ENCODE data around the gene PCBP4.

The PCBP4 gene

DNA sequence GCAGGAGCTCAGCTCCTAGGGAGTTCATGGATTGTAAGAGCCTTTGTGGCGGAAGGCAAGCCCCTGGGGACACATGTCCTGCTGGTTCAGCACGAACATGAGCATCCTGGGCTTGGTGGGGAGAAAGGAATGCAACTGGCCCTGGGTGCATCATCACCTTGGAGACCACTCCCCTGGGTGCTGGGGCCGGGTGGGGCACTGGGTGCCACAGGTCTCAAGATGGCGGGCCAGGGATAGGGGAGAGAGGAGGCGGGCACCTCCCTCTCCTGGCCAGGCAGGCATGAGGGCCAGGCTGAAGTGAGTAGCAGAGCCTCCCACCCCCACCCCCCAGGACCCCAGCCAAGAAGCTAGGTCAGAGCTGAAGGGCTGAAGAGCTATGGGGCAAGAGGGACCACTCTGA, 768 bp downstream of the PCBP4 start:
- in situ Hi-C loops (cut with MboI; ENCODE audit: low sequenced_read_pairs, unreplicated experiment), result no loop called here
- TF ChIP-seq, protein P1, sequence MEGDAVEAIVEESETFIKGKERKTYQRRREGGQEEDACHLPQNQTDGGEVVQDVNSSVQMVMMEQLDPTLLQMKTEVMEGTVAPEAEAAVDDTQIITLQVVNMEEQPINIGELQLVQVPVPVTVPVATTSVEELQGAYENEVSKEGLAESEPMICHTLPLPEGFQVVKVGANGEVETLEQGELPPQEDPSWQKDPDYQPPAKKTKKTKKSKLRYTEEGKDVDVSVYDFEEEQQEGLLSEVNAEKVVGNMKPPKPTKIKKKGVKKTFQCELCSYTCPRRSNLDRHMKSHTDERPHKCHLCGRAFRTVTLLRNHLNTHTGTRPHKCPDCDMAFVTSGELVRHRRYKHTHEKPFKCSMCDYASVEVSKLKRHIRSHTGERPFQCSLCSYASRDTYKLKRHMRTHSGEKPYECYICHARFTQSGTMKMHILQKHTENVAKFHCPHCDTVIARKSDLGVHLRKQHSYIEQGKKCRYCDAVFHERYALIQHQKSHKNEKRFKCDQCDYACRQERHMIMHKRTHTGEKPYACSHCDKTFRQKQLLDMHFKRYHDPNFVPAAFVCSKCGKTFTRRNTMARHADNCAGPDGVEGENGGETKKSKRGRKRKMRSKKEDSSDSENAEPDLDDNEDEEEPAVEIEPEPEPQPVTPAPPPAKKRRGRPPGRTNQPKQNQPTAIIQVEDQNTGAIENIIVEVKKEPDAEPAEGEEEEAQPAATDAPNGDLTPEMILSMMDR (IDR thresholded peaks at IDR 0.05; ENCODE audit: borderline replicate concordance, control extremely low read depth, extremely low read depth, insufficient read depth, missing control alignments), result no peak
- DNase-seq (ENCODE audit: low spot score), result no peak

DNA sequence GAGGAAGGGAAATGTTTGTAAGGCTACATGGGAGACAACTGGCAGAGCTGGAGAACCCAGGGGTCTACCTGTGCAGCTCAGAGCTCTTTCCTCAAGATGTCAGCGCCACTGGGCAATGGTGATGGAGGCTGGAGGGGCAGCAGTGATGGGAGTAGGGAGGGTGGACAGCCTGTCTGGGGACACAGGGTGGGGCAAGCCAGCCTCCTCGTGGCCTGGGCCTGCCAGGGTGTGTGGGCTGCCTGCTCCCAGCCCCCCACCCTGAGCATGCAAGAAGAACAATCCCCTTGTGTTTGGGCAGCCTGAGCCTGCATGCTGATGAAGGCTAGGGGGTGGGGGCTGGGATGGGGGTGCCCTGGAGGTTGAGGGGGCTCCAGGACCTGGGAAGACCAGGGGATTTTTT, 1.2 kb downstream of the PCBP4 start:
- in situ Hi-C loops (cut with MboI; ENCODE audit: low sequenced_read_pairs, unreplicated experiment), result no loop called here
- TF ChIP-seq, protein P1 (IDR thresholded peaks at IDR 0.05; ENCODE audit: borderline replicate concordance, control extremely low read depth, extremely low read depth, insufficient read depth, missing control alignments), result no peak
- no peak for DNase-seq (ENCODE audit: low spot score)

DNA sequence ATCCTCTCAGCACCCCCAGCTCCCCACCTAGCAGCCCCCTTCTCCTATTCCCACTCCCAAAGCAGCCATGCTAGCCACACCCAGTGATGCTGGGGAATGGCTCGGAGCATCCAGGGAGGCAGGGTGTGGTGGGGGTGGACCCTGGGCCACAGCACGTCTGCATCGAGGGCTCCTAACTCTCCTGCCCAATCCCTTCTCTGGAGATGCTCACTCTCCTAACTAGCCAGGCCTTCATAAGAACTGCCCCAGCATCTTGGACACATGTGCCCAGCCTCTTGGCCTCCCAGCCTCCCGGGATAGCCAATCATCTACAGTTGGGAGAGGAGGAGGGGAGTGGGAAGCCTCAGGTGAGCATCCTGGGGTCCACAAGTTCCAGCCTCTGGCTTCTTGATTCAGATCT, 2.7 kb downstream of the PCBP4 start:
- TF ChIP-seq, protein P1 (IDR thresholded peaks at IDR 0.05; ENCODE audit: borderline replicate concordance, control extremely low read depth, extremely low read depth, insufficient read depth, missing control alignments), result no peak
- in situ Hi-C loops (cut with MboI; ENCODE audit: low sequenced_read_pairs, unreplicated experiment), result no loop called here
- DNase-seq (ENCODE audit: low spot score), result no peak

DNA sequence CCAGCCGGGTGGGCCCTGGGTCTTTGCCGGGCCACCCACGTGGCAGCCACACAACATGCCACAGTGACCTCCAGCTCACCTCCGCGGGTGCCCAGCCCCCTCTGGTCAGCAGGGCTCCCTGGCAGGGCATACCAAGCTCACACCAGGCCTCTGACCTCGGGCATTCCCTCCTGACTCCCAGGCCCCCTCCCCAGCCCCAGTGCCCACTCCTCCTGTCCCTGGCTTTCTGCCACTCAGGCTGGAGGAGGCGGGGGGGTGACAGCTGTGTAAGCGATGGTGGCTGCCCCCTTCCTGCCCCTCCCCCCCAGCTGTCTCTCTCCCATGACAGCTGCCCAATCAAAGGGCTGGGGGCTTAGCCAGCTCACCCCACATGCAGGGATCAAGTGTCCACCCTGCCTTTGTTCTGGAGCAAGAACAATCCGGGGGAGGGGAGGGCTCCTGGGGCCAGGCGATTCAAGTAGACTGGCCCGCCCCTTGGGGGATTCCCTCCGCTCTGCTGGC, 3.3 kb downstream of the PCBP4 start:
- in situ Hi-C loops (cut with MboI; ENCODE audit: low sequenced_read_pairs, unreplicated experiment), result no loop called here
- no peak for DNase-seq (ENCODE audit: low spot score)
- TF ChIP-seq, protein P1 (IDR thresholded peaks at IDR 0.05; ENCODE audit: borderline replicate concordance, control extremely low read depth, extremely low read depth, insufficient read depth, missing control alignments), result no peak

DNA sequence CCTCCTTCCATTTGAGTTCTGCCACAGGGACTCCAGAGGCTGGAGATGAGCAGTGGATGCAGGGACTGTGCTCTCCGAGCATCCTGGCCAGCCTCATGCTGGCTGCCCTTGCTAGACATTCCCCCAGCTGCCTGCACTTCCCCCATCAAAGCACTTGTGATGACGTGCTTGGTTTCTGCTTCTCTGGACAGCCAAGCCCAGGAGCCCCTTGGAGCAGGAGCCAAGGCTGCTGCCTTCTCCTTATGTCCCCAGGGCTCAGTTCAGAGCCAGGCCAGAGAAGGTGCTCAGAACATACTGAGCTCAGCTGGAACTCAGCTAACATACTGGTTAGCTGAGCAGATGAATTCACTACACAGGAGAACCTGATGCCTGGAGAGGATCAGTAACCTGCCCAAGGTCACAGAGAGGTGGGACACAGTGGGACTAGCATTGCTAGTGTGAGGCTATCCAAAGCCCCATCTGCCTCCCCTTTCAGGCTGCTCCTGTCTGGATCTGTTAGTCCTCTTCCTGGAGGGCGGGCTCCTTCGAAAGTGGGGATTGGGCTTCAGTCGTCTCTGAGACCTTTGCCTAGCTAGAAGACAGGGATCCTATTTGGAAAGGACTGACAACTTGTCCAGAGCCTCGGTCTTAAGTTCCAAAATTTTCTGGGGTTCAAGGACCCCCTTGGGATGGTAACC, 4.3 kb downstream of the PCBP4 start:
- TF ChIP-seq, protein P1 (IDR thresholded peaks at IDR 0.05; ENCODE audit: borderline replicate concordance, control extremely low read depth, extremely low read depth, insufficient read depth, missing control alignments), result no peak
- no peak for DNase-seq (ENCODE audit: low spot score)
- in situ Hi-C loops (cut with MboI; ENCODE audit: low sequenced_read_pairs, unreplicated experiment), result no loop called here

DNA sequence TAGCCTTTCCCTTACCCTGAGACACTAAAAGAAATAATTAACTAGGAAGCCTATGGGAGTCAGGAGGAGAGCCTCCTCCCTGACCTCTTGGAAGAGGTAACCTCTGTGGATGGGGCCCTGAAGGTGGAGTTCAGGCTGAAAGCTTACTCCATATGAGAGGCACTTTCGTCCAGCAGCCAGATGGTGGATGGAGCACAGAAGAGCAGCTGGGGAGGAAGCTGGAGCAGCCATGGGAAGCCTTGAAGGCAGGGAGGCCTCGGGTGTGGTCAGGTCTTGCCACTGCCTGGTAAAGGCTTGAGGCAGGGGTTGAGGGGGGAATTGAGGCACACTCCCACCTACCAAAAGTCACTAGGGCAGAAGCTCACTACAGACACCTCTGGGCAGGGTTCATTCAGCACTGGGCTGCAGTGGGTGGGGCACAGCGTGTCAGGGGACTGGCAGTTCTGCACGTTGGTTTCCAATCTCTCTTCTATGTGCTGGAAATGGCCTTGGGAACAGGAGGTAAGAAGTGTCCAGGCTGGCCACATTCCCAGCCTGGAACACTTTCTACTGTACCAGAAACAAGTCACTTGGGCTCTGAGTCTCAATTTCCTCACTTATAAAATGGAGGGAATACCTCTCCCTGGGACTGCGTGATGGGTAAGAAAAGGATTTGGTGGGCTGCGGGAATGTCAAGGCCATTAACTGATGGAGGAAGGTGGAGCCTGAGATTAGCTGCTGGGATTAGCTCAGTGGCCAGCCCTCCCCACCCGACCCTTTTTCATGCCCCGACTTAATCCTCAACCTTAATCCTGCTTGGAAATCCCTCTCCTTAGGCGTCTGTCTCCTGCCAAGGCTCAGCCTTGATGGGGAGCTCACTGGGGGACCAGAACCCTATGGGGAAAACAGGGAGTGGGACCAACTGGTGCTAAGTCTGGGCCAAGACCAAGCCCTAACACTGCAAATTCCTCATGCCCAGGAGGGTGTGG, 5.4 kb downstream of the PCBP4 start:
- TF ChIP-seq, protein P1 (IDR thresholded peaks at IDR 0.05; ENCODE audit: borderline replicate concordance, control extremely low read depth, extremely low read depth, insufficient read depth, missing control alignments), result no peak
- in situ Hi-C loops (cut with MboI; ENCODE audit: low sequenced_read_pairs, unreplicated experiment), result no loop called here
- DNase-seq (ENCODE audit: low spot score), result no peak
